PC-9 (cell line): ENCODE measurements around the gene DHRSX. TPM values are rescaled to one million over a fixed set of nuclear protein-coding genes. Genes with fewer than 3 reads are reported as not detected.

Experiments used
- BruUV-seq: library from RNA; stranded (reverse); fragments of 400-500 nt; replicated peaks from 2 replicates; lab custom pipeline; 2021; lab: Mats Ljungman, UMichigan
- CTCF ChIA-PET: fragments of 300-600 bp; sonication (Branson Sonifier 250); formaldehyde crosslinking; loops from one replicate; lab custom pipeline; 2022; ENCODE audit warnings: antibody characterized with exemption; lab: Charles Lee
- POLR2A ChIA-PET: fragments of 300-600 bp; sonication (Branson Sonifier 250); formaldehyde crosslinking; loops from one replicate; lab custom pipeline; 2022; ENCODE audit warnings: antibody characterized with exemption; ENCODE audit not compliant: unreplicated experiment; lab: Charles Lee
- DNase-seq, 2 experiments: peaks; one replicate each; pipeline versions ENCODE4 v3.0.0 to v3.0.0-alpha.2; 2015 to 2022; ENCODE audit warnings: mixed read lengths in 1 of 2
- H2AFZ ChIP-seq: fragments of 200-600 bp; sonication (generic); 2 replicates; pipeline ENCODE4 v1.8.1; 2017; ENCODE audit warnings: antibody characterized with exemption
- H3F3A ChIP-seq: fragments of 200-600 bp; sonication (generic); 2 replicates; pipeline ENCODE4 v1.8.1; 2017; ENCODE audit warnings: antibody characterized with exemption, mild to moderate bottlenecking, low read depth; ENCODE audit not compliant: insufficient read depth
- H3K27ac ChIP-seq: fragments of 200-600 bp; sonication (generic); 2 replicates; pipeline ENCODE4 v1.6.1; 2016; ENCODE audit warnings: mixed run types
- H3K27me3 ChIP-seq: fragments of 200-600 bp; sonication (generic); 2 replicates; pipeline ENCODE4 v1.6.1; 2016; ENCODE audit warnings: low read depth, mixed run types; ENCODE audit not compliant: insufficient read depth
- H3K36me3 ChIP-seq: fragments of 200-600 bp; sonication (generic); 2 replicates; pipeline ENCODE4 v1.6.1; 2016; ENCODE audit warnings: low read depth, mixed run types
- H3K4me1 ChIP-seq: fragments of 200-600 bp; sonication (generic); replicated peaks from 2 replicates; pipeline ENCODE4 v1.6.1; 2016; ENCODE audit warnings: mixed run types; ENCODE audit not compliant: insufficient read depth
- H3K4me2 ChIP-seq: fragments of 200-600 bp; sonication (generic); 2 replicates; pipeline ENCODE4 v1.6.1; 2017; ENCODE audit warnings: mixed run types
- H3K4me3 ChIP-seq: fragments of 200-600 bp; sonication (generic); 2 replicates; pipeline ENCODE4 v1.6.1; 2016; ENCODE audit warnings: mixed run types
- H3K79me2 ChIP-seq: fragments of 200-600 bp; sonication (generic); 2 replicates; pipeline ENCODE4 v1.6.1; 2017; ENCODE audit warnings: low read depth, mixed run types
- H3K9me2 ChIP-seq: fragments of 200-600 bp; sonication (generic); 2 replicates; pipeline ENCODE4 v1.8.1; 2017; ENCODE audit warnings: mild to moderate bottlenecking; ENCODE audit not compliant: insufficient read depth
- H3K9me3 ChIP-seq: fragments of 200-600 bp; sonication (generic); 2 replicates; pipeline ENCODE4 v1.8.1; 2016; ENCODE audit warnings: low read depth; ENCODE audit not compliant: insufficient read depth
- H4K20me1 ChIP-seq: fragments of 200-600 bp; sonication (generic); 2 replicates; pipeline ENCODE4 v1.8.1; 2017; ENCODE audit not compliant: insufficient read depth
- CTCF ChIP-seq: fragments of 200-600 bp; sonication (generic); conservative IDR thresholded peaks from 2 replicates; pipeline ENCODE4 v1.6.1; 2017; ENCODE audit warnings: mixed run types, antibody characterized with exemption, mild to moderate bottlenecking, moderate library complexity
- EZH2 ChIP-seq: fragments of 200-600 bp; sonication (generic); IDR thresholded peaks from 2 replicates; pipeline ENCODE4 v1.8.0; 2017; ENCODE audit warnings: antibody characterized with exemption, low read depth
- intact Hi-C: fragments of 100-400 bp; cut with micrococcal nuclease; formaldehyde crosslinking; loops from one replicate; pipeline ENCODE4 v1.10.0; 2022; ENCODE audit not compliant: unreplicated experiment
- total RNA-seq: library from RNA; stranded (reverse); gene quantifications from 2 replicates; pipeline ENCODE4 v1.2.3, GENCODE V29; 2021

Gene DHRSX
- total RNA-seq, 1 experiment from 2014 or later: 13.2 TPM

GRCh38 chrX:2373615-2374014, 127.2 kb downstream of the DHRSX start:
- no peak overlapping the region for H2AFZ ChIP-seq
- no peaks in the 10 kb centered on the region for H3K9me2 ChIP-seq
- no peak for TF ChIP-seq CTCF
- TF ChIP-seq EZH2: no peak
- ChIA-PET POLR2A (no interaction called here), CTCF (no interaction called here)
- no peak overlapping the region for H3K4me2 ChIP-seq
- H3K79me2 ChIP-seq: no peaks in the 10 kb centered on the region
- no peaks in the 10 kb centered on the region for H3K27me3 ChIP-seq
- H3K36me3 ChIP-seq: no peaks in the 10 kb centered on the region
- H3K4me1 ChIP-seq: no peaks in the 10 kb centered on the region
- H3F3A ChIP-seq: no peaks in the 10 kb centered on the region
- BruUV-seq: no TSS peak
- no peak for DNase-seq
- no peaks in the 10 kb centered on the region for H4K20me1 ChIP-seq
- no peaks in the 10 kb centered on the region for H3K9me3 ChIP-seq
- no peak overlapping the region for H3K4me3 ChIP-seq
- intact Hi-C loops: no loop called here
- H3K27ac ChIP-seq: no peak overlapping the region

GRCh38 chrX:2371026-2371711, 129.6 kb downstream of the DHRSX start:
- Histone ChIP-seq H3K4me2 (no peak overlapping the region), H3K79me2 (no peaks in the 10 kb centered on the region), H3K36me3 (no peaks in the 10 kb centered on the region), H4K20me1 (no peaks in the 10 kb centered on the region), H3F3A (no peaks in the 10 kb centered on the region), H3K4me1 (no peaks in the 10 kb centered on the region), H3K27me3 (no peaks in the 10 kb centered on the region), H3K27ac (no peak overlapping the region), H3K4me3 (no peak overlapping the region), H3K9me2 (no peaks in the 10 kb centered on the region), H2AFZ (no peak overlapping the region), H3K9me3 (no peaks in the 10 kb centered on the region)
- intact Hi-C loops: no loop called here
- POLR2A ChIA-PET: no interaction called here
- CTCF ChIA-PET: no interaction called here
- no peak for DNase-seq
- TF ChIP-seq EZH2: no peak
- no peak for TF ChIP-seq CTCF
- no TSS peak for BruUV-seq

- Histone ChIP-seq H3K79me2 (no peaks in the 10 kb centered on the region), H3K27ac (no peak overlapping the region), H3K9me3 (no peaks in the 10 kb centered on the region), H3K4me1 (no peaks in the 10 kb centered on the region), H2AFZ (no peak overlapping the region), H3K4me2 (no peak overlapping the region), H3K27me3 (no peaks in the 10 kb centered on the region), H3K4me3 (no peak overlapping the region), H3F3A (no peaks in the 10 kb centered on the region), H4K20me1 (no peaks in the 10 kb centered on the region), H3K9me2 (no peaks in the 10 kb centered on the region), H3K36me3 (no peaks in the 10 kb centered on the region)
- intact Hi-C loops: no loop called here
- ChIA-PET POLR2A (no interaction called here), CTCF (no interaction called here)
- no TSS peak for BruUV-seq
- TF ChIP-seq CTCF: no peak
- no peak for TF ChIP-seq EZH2
- no peak for DNase-seq
These were observed 130.3 kb downstream of the DHRSX start for GRCh38 chrX:2370456-2370855.
